ENCODE measurements around the gene JPH3. TPM values are rescaled to one million over a fixed set of nuclear protein-coding genes. Genes with fewer than 3 reads are reported as not detected.
A peak's percentile ranks its signal among the peaks of the same experiment; 100 is the strongest.

Gene JPH3
- total RNA-seq, 1 experiment from 2014 or later, result 32.7 TPM

DNA sequence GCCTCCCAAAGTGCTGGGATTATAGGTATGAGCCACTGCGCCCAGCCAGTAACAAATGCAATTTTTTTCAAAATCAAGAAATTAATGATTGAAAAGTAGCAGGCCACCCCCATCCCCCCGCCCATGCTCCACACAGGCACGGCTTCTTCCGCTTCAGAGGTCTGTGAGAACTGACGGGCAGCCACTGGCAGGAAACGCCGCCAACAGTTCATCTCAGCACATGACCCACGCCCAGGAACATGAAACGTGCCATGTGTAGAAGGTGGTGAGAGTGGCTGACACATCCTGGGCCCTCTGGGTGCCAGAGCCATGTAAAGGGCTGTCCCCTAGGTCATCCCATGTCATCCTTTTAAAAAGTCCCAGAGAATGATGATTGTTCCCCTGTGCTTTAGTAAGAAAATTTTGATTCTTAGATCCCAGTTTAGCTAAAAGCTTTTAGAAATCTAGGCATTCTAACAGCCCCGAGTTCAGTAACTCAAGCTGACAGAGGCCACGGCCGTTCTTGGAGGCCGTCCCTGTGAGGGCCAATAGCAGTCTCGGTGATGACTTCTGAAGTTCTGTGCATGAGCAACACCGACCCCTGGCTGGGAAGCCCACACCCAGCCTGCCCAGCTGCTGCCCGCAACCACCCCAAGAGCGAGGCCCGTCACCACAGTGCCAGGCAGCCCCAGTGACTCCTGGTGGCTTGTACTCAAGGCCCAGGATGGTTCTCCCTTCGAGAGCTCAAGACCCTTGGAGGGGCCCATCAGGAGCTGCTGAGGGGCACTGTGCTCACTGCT lies 111.3 kb downstream of the JPH3 start:
- Histone ChIP-seq H3K9ac (ENCODE audit: extremely low read depth, insufficient read length, low read length) (no peak overlapping the region), H3K27ac (ENCODE audit: insufficient read length, low read depth, low read length) (no peak overlapping the region), H2BK20ac (ENCODE audit: low read depth, low read length, poor library complexity, severe bottlenecking) (no peak overlapping the region), H4K5ac (ENCODE audit: insufficient read length, low read depth, low read length) (no peak overlapping the region), H3K79me2 (ENCODE audit: insufficient read depth, low read length) (no peaks in the 10 kb centered on the region), H3K14ac (ENCODE audit: insufficient read depth, low read length) (no peak overlapping the region), H3K27me3 (ENCODE audit: insufficient read depth, low read length) (no peaks in the 10 kb centered on the region), H3K4ac (ENCODE audit: low read depth, low read length) (no peak overlapping the region), H3K23ac (ENCODE audit: insufficient read length, low read depth, low read length) (no peak overlapping the region), H4K8ac (replicated peaks; ENCODE audit: insufficient read length, low read depth, low read length) (no peak overlapping the region), H3K9me3 (ENCODE audit: control insufficient read depth, low read depth, low read length) (no peaks in the 10 kb centered on the region), H3K18ac (ENCODE audit: insufficient read length, low read depth, low read length) (no peak overlapping the region), H3T11ph (ENCODE audit: low read length) (no peak overlapping the region), H3K4me2 (ENCODE audit: insufficient read depth, insufficient read length, low read length) (no peak overlapping the region), H4K20me1 (ENCODE audit: control insufficient read depth, insufficient read depth, insufficient read length) (no peaks in the 10 kb centered on the region), H2BK5ac (ENCODE audit: insufficient read length, low read length) (no peak overlapping the region), H2BK15ac (ENCODE audit: low read depth, low read length) (no peak overlapping the region), H4K91ac (ENCODE audit: insufficient read length, low read depth, low read length) (no peak overlapping the region), H2BK120ac (ENCODE audit: low read depth, low read length, poor library complexity, severe bottlenecking) (no peak overlapping the region), H3K79me1 (ENCODE audit: insufficient read depth, low read depth, low read length, poor library complexity, severe bottlenecking) (no peaks in the 10 kb centered on the region), H3K23me2 (ENCODE audit: insufficient read length, low read depth, low read length, poor library complexity, severe bottlenecking) (no peaks in the 10 kb centered on the region), H3K4me1 (ENCODE audit: insufficient read depth, low read length) (no peaks in the 10 kb centered on the region), H3K56ac (ENCODE audit: insufficient read length, low read depth, low read length) (no peak overlapping the region), H2AK5ac (ENCODE audit: insufficient read length, low read length) (no peak overlapping the region), H2AFZ (ENCODE audit: low read length) (no peak overlapping the region), H2BK12ac (ENCODE audit: insufficient read length, low read depth, low read length) (no peak overlapping the region)
- no peak for DNase-seq
- no peak overlapping the region for H3K4me3 Mint-ChIP-seq
- TF ChIP-seq, protein P1, sequence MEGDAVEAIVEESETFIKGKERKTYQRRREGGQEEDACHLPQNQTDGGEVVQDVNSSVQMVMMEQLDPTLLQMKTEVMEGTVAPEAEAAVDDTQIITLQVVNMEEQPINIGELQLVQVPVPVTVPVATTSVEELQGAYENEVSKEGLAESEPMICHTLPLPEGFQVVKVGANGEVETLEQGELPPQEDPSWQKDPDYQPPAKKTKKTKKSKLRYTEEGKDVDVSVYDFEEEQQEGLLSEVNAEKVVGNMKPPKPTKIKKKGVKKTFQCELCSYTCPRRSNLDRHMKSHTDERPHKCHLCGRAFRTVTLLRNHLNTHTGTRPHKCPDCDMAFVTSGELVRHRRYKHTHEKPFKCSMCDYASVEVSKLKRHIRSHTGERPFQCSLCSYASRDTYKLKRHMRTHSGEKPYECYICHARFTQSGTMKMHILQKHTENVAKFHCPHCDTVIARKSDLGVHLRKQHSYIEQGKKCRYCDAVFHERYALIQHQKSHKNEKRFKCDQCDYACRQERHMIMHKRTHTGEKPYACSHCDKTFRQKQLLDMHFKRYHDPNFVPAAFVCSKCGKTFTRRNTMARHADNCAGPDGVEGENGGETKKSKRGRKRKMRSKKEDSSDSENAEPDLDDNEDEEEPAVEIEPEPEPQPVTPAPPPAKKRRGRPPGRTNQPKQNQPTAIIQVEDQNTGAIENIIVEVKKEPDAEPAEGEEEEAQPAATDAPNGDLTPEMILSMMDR (conservative IDR thresholded peaks at IDR 0.05), result no peak
- H3K36me3 Mint-ChIP-seq (ENCODE audit: insufficient read depth in 1 of 3, low read depth in 3 of 3), result peaks cover 17 to 60% (median 53%) of the 10 kb centered on the region in 3 experiments; a peak in 6 of 7 replicates
- H3K4me1 Mint-ChIP-seq, result no peaks in the 10 kb centered on the region
- H3K27ac Mint-ChIP-seq, result peak overlapping the region in 1 of 3 experiments; percentile 53; a peak in 2 of 7 replicates
- no peaks in the 10 kb centered on the region; the same call in 1 of the 2 replicates for H3K27me3 Mint-ChIP-seq (ENCODE audit: low read depth)
- WGBS (ENCODE audit: extremely low coverage, insufficient read length, low lambda C conversion rate), result no CpG with 5 or more reads among the region's 19 CpGs
- H3K9me3 Mint-ChIP-seq, result no peaks in the 10 kb centered on the region

All from H9 (cell line).